GM21529 (cell line): ENCODE measurements around the gene WLS.

Source experiments
- ATAC-seq: cut with Tn5 transposase; IDR thresholded peaks from one replicate; pipeline ENCODE4 v1.9.1; 2021; ENCODE audit not compliant: unreplicated experiment

The WLS gene

DNA sequence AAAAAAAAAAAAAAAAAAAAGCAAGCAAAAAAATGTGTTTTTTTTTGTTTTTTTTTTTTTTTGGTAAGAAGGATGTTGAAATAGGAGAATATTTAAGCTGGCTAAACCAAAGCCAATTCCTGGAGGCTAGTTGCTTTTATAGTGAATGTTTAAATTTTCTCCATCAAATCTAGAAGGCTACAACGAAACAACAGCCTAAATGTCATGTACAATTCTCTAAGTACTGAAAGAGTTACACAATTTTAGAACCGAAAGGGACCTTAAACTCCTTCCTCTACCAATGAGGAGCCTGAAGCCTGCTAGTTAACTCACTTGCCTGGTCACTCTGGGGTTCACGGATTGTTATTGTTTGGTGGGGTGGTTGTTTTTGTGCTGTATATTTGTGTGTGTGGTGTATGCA, 3.5 kb downstream of the WLS start:
- ATAC-seq: no peak

DNA sequence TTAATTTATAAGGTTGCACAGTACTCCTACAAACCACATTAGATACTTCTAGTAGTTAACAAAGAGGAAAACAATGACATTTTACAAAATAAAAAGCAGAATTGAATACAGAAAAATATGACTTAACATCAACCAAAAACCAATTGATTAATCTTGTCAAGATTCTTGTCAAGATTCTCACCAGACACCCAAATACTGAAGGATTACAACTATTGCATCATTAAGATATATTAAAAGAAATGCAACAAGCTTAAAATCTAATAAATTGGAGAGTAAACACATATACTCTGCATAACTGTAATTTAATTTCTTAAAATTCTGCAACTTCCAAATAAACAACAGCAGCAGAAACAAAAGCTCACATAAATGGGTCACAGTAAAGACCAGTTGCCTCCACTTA, 4.7 kb downstream of the WLS start:
- no peak for ATAC-seq

DNA sequence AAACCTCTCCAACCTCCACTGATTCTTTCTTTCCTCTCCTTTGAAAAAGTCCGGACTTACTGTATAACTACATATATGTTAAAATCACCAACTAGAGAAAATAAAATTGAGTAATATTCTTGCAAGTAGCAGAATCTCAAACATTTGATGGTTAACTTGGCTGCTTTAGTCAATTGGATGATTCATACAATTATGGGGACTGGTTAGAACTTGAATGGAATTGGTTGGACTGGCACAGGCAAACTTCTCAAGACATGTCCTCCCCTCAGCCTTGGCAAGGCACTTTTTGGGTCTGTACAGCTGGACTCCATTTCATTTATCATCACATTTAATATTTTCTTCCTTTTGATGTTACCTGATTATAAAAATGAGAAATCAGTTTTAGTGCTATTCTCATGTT, 6.5 kb downstream of the WLS start:
- ATAC-seq: no peak

DNA sequence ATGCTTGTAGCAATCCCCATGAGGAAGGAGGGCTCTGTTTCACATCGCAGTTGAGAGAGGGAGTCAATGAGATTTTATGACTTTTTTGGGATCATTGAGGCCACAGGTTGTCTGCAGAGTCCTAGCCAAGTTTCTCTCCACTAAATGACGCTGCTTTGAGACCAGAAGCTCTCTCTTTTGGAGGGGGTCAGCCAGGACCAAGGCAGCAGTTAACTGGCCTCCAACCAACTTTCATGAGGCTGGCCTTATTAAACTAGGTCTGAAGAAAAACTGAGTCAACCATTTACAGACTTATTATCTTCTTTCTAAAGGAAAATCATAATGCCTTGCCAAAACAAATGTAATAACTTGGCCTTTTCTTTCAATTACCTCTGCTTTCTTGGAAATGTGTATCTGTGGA, 8.6 kb downstream of the WLS start:
- no peak for ATAC-seq

DNA sequence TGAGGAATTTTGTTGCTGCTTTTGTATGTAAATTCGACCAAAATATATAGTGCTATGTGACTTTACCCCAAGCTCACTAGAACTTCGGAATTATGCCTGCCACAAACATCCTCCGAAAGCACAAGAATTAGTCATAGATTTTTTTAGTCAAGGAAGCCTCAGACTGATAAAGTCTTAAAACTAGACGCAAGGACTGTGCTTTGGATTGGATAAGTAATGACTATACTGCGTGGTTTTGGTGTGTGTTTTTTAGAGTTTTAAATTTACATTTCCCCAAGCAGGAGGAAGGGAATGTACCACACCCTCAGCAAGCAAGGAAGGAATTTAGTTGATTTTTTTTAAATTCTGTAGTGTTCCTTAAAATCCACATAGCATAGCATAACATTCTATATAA, 10.3 kb downstream of the WLS start:
- ATAC-seq: no peak

DNA sequence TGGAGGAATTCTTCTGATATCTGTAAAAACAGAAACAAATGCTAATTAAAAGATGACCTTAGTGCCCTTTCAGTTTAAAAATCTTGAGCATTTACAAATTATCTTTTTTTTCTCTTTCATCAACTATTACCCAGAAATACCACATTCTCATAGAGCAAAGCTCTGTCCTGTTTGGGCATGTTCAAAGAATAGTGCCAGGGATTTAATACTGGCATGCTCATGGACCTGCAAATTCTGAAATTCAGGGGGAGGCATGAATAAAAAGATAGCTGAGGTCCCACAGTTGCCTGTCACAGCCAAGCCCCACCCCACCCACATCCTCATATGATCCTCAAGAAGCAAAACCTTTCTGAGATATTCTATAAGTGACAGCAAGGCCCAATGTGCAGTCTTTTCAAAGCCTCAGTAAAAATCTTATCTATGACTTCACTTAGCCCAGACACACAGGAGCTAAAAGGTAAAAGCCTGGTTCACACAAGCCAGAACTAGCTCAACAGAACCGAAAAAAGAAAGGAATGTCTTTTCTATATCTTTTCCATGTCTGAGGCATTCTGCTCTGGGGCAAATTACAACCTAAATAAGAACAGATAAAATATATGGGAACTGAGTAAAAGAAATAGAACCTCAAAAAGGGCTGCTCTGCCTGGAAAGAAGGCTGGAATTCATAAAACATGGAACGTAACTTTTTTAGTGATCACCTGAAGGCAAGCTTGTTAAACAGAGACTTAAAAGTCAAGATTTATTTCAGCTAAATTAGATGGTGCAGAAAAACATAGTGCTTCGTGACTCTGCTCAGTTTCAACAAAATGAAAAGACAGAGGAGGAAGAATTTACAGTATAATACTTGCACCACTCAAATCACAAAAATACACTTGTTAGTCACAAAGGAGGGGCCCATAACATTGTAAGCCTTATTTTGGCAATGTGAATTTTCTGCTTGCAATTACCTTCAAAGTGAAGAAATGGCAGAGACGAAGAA, 11.0 kb downstream of the WLS start:
- ATAC-seq: no peak

DNA sequence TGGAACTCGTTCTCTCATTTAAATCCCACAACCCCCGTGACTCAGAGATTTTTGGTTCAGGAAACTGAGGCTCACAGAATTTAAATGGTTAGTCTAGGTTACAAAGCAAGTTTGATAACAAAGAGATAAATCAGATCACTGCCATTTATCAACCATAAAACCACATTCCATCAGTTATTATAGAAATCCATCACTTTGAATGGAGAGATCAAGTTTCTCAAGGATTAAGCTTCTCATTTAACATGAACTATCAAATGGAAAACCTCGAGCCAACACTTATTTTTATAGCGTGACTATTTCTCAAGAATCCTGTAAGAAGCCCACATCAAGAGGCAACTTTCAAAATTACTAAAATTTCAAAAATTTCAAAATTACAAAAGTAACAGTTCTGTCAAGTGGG, 11.9 kb downstream of the WLS start:
- ATAC-seq: no peak

DNA sequence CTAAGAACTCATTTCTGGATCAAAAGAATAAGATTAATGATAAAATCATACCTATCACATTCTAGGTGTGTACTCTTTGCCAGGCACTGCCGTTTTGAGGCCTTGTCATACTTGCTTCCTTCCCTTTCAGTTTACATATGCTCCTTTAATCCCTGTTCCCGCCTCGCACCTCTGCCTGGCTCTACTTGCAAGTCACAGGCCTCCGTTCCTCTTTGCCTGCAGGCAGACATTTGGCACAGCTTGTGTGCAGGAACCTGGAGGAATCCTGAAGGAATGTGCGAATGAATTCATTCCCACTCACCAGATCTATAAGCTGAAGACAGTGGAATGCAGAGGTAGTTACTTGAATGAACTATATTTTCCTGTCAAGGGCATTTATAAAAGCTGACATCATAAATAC, 13.8 kb downstream of the WLS start:
- ATAC-seq: no peak

DNA sequence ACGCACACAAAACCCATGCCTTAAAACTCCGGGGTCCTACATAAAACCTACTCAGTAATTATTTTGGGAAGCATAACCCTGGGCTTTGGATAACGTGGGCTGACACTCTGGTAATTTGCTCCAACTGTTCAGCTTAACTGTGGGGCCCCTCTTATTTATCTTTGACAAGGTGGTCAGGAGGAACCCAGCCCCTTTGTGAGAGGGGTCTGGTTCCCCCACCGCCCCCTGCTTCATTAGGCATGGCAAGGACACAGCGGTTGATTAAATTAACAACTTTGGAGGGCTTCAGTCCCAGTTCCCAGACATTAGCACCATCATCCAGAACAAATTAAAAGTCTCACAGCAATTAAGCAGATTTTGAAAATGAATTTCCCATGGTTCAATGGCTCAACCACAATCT, 14.7 kb downstream of the WLS start:
- no peak for ATAC-seq

DNA sequence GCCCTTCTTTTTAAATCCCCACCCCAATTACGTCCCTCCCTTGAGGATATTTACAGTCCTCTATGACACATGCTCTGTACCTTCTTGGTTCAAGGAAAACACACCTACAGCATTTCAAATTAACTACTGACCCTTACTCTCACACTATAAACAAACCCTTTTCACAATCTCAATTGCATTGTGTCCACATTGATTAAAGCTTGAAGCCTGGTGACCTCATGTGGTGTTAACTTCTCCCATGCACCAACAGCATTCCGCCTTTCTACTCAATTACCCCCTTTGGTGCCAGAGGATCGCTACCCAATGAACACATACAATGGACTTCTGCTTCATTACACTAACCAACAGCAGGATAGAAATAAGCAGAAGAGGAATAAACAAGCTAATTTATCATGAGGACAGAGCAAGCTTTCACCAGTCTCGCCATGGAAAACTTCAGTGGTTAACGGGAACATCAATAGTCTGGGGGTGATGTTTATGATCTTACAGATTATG, 15.2 kb downstream of the WLS start:
- no peak for ATAC-seq

DNA sequence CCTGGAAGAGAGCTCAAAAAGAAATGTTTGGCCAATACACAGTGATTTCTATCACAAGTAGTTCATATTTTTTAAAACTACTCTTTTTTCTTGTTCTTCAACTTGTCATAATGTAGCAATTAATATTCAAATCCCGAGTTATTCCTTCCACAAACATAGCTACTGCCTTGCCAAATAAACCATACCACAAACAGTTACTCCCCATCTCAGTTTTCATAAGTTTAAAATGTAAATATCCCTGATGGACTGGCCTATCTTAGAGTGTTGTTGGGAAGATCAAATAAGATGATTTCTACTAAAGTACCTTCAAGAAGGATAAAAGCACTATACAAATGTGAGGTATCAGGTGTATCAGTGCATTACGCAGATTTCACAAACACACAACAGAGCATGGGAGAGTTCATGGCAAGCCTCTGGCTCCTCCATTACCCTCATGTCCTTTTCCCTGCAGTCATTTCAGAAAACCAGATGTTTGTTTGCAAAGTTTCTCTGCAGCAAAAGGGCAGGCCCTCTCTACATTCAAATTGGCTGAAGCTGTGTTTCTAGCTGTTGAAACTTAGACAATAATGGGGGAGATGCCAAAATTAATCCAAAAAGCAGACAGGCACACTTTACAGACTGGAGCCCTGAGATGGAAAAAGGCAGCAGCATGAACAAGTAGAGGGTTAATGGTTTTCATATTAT, 16.1 kb downstream of the WLS start:
- no peak for ATAC-seq

DNA sequence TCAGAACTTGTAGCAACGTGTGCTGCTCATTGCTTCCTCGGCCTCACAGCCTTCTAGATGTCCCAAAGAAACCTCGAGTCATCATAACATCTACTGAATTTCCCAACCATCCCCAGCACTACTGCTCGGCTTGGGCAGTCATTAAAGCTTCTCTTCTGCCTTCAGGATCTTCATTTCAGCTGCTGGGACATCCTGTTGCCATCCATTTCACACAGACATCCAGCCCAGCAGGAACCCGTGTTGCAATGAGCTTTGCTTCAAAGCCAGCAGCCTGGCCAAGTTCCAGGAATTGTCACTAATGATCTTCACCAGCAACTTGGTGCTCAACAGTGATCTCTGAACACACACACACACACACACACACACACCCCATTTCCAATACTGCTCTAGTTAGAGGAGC, 18.5 kb downstream of the WLS start:
- no peak for ATAC-seq

DNA sequence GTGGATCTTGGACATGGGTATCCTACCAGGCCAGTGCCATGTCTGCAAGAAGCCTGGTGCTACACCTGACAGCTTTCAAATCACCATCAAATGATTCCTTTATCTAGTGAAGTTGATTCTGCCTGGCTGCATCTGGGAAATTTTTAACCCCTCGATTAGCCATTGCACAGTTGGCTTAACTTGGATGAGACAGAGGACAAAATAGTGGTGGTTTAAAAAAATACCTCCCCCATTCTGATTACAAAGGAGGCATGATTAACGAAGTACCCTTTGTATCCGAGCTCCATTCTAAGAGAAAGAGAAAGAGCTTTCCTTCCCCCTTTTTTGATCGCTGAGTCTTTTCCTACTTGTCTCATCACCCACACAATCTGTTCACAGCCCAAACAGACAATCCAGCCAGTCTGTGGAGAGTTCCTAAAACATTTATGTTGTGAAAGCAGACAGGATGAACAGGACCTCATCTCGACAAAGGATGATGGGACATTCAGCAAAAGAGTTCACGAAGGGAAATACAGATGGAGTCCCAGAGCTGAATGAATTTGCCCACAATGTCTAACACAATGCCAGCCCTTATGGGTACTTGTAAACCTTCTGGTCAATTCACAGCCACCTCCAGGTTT, 20.5 kb downstream of the WLS start:
- no peak for ATAC-seq

DNA sequence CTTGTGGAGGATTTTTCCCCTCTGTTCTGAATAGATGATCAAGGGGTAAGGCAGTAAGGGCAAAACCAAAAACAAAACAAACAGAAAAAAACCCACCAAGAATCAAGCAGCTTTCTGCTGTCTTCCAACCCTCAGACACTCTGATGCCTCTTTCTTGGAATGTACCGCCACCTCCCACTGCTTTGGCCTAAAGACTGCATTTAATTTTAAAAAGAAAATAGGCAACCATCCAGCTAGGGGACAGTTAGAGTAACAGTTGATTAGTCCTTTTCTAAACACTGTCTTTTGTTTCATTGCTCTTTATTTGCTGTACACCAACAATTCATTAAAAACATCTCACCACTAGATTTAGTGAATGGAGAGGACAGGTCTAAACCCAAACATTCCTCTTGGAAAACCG, 21.5 kb downstream of the WLS start:
- no peak for ATAC-seq

DNA sequence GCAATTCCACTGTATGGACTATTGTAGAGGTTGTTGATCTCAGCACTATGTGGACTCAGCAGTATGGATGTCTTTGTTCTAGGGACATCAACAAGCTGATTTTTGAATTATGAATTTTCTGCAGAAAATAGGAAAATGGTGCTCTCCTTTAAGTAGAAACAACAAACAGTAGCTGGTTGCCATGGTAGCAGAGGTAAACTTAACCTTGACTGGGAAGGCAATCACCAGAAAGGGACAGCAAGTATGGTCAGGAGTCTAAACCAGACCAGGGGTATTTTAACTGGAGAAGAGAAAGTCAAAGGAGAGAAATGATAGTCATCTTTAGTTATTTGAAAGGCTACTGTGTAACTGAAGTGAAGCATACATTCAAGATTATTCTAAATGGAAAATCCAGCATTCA, 22.3 kb downstream of the WLS start:
- no peak for ATAC-seq

DNA sequence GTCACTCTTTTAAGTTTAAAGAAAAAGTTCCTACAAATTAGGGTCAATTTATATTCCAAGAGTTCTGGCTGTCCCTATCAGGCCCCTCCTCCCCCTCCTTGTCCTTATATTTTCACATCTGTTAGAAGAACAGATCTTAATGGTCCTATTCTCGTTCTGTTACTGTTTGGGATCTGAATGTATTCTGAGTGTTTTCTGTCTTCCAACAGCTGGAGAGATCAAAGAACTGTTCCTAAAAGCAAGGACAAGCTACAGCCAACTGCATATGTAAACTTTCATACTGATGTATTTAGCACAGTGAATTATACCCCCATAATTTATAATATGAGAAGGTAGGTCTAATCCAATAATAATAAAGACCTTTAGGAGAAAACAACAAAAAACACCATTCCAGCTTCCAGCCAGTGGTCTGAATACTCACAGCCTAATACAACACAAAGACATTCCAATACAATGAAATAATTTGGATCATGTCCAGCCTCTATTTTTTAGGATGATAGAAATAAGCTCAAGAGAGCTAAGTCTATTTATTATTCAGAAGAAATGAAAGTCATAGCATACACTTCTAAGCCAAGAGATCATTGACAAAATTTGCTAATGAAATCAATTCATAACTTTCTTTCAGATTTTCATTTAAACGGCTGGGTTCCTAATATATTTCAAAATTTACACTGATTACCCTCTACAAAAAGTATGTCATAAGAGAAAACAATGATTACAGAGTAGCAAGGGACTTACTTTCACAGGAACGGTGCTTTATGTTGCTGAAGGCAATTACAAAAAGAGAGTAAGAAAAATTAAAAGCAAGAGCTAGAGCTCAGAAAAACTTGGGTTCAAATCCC, 25.3 kb downstream of the WLS start:
- ATAC-seq: no peak

DNA sequence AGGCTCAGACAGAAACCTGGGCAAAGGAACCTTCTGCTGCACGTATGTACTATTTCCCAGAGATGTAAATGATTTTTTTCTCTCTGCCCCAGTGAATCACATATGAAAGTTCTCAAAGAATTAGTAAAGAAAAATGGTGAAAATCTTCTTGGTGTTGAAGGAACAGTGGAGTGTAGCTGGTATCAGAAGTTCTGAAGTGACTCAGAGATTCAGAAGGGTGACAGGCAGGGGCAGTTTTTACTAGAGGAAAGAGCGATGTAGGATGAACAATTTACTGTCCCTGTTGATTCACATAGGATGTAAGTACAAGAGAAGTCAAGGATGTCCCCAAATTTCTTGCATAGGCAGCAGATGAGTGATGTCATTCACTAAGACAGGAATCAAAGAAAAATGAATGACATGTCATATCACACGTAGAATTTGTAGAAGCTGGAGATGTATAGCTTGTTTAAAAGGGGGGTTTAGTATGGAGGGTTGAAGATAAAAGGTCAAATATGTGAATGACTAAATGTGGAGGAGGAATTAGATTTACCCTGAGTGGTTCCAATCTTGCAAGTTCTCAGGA, 26.4 kb downstream of the WLS start:
- ATAC-seq: no peak

DNA sequence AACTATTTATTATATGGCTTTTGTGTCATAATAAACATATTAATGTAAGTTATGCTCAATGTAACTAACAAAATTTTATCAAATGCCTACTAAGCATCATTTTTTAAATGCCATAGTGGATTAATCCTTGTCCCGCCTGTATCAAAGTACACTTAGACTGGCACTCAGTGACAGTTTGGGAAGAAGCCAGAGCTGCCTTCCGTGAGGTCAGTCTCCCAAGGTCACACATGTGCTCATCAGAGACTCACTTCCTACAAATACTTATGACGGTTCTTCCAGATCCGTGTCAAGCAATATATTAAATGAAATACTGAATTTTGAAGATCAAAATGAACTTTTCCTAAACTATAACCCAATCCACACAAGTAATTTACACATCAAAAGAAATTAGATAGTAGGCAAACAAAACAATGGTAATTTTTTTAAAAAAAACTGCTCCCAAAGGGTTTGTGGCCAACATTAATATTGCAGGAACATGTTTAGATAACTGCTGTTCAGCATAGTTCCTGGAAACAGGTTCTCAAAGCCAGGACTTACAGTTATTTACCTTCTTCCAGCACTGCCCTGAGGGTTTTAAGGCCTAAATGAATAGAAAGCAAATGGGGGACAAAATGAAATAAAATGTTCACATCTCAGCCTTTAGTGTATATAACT, 27.2 kb downstream of the WLS start:
- ATAC-seq: no peak

DNA sequence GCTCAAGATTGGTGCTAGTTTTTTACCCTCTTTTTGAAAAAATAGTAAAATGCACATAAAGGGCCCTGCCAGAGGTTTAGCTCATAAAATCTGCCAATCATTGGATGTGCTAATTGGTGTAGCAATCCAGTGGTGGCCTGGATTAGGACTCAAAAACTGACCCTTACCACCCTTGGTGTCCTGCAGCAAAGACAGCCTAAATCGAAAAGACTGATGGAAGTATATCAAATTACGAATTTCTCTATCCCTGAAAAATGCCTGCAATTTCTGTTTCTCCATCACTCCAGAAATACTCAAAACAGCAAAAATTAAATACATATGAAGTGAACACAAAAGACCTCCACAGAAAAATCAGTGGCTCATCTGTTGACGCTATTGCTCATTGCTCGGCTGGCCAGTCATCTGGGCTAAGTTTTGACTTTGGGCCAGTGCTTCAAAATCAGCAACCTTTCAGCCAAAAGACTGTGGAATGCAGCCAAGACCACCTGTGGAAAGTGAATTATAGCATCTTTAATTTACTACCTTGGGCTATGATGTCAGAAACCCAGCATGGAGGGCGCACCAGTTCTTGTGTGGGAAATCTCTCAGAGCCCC, 30.0 kb downstream of the WLS start:
- no peak for ATAC-seq
